Loucy (cell line): ENCODE results near the gene PHF10.

Experiments
- H2AFZ ChIP-seq: fragments of 200-600 bp; sonication (generic); 2 replicates; pipeline ENCODE4 v1.6.0; 2016; ENCODE audit warnings: antibody characterized with exemption, mild to moderate bottlenecking, low read length, moderate library complexity
- H3F3A ChIP-seq: fragments of 200-600 bp; 2 replicates; pipeline ENCODE4 v1.6.0; 2016; ENCODE audit warnings: antibody characterized with exemption, low read depth, mild to moderate bottlenecking
- H3K27me3 ChIP-seq: fragments of 200-600 bp; sonication (generic); 2 replicates; pipeline ENCODE4 v1.6.1; 2014; ENCODE audit warnings: low read length, mild to moderate bottlenecking; ENCODE audit not compliant: insufficient read depth, poor library complexity, severe bottlenecking
- H3K36me3 ChIP-seq: fragments of 200-600 bp; sonication (generic); 2 replicates; pipeline ENCODE4 v1.6.1; 2016; ENCODE audit warnings: low read length; ENCODE audit not compliant: insufficient read depth
- H3K4me1 ChIP-seq: fragments of 200-600 bp; sonication (generic); 2 replicates; pipeline ENCODE4 v1.5.1; 2014; ENCODE audit warnings: low read length, mild to moderate bottlenecking; ENCODE audit not compliant: insufficient read depth, poor library complexity, severe bottlenecking
- H3K4me2 ChIP-seq: fragments of 200-600 bp; sonication (generic); 2 replicates; pipeline ENCODE4 v1.6.0; 2014; ENCODE audit warnings: antibody characterized with exemption, low read length, low read depth, mild to moderate bottlenecking; ENCODE audit not compliant: poor library complexity, severe bottlenecking
- H3K4me3 ChIP-seq: fragments of 200-600 bp; sonication (generic); 2 replicates; pipeline ENCODE4 v1.5.1; 2014; ENCODE audit warnings: low read length, mild to moderate bottlenecking, mixed read lengths; ENCODE audit not compliant: poor library complexity, severe bottlenecking
- H3K79me2 ChIP-seq: fragments of 200-600 bp; sonication (generic); 2 replicates; pipeline ENCODE4 v1.6.1; 2014; ENCODE audit warnings: low read length; ENCODE audit not compliant: insufficient read depth
- H3K9ac ChIP-seq: fragments of 200-600 bp; sonication (generic); 2 replicates; pipeline ENCODE4 v1.6.0; 2014; ENCODE audit warnings: mild to moderate bottlenecking, low read depth, low read length, moderate library complexity; ENCODE audit not compliant: poor library complexity, severe bottlenecking
- H3K9me2 ChIP-seq: fragments of 200-600 bp; sonication (generic); replicated peaks from 2 replicates; pipeline ENCODE4 v1.6.1; 2016; ENCODE audit warnings: low read depth, low read length, mixed read lengths
- H3K9me3 ChIP-seq: fragments of 200-600 bp; sonication (generic); 2 replicates; pipeline ENCODE4 v1.6.1; 2014; ENCODE audit warnings: mild to moderate bottlenecking, antibody characterized with exemption, low read length, low read depth; ENCODE audit not compliant: insufficient read depth
- H4K20me1 ChIP-seq: fragments of 200-600 bp; sonication (generic); 2 replicates; pipeline ENCODE4 v1.6.0; 2014; ENCODE audit warnings: antibody characterized with exemption, low read length, mild to moderate bottlenecking; ENCODE audit not compliant: insufficient read depth, poor library complexity, severe bottlenecking
- CTCF ChIP-seq: fragments of 200-600 bp; sonication (generic); conservative IDR thresholded peaks from 2 replicates; pipeline ENCODE4 v1.5.1; 2014; ENCODE audit warnings: mild to moderate bottlenecking, antibody characterized with exemption, low read length
- EZH2phosphoT487 ChIP-seq: fragments of 200-600 bp; IDR thresholded peaks from 2 replicates; pipeline ENCODE4 v1.6.1; 2018; ENCODE audit warnings: antibody characterized with exemption, mild to moderate bottlenecking, moderate library complexity, borderline replicate concordance

PHF10 gene

GRCh38 chr6:169667716-169668115 lies 56.6 kb downstream of the PHF10 start:
- Histone ChIP-seq H3K27me3 (no peaks in the 10 kb centered on the region), H3K4me2 (no peak overlapping the region), H3K36me3 (no peaks in the 10 kb centered on the region), H2AFZ (no peak overlapping the region), H3K4me3 (no peak overlapping the region), H3K9me3 (no peaks in the 10 kb centered on the region), H3K4me1 (peaks cover 4% of the 10 kb centered on the region), H3F3A (no peaks in the 10 kb centered on the region), H3K9me2 (no peaks in the 10 kb centered on the region), H3K79me2 (no peaks in the 10 kb centered on the region), H4K20me1 (no peaks in the 10 kb centered on the region), H3K9ac (no peak overlapping the region)
- TF ChIP-seq EZH2phosphoT487 (no peak), CTCF (no peak)

- Histone ChIP-seq H3K4me2 (no peak overlapping the region), H3F3A (no peaks in the 10 kb centered on the region), H3K4me3 (no peak overlapping the region), H3K9me3 (no peaks in the 10 kb centered on the region), H4K20me1 (no peaks in the 10 kb centered on the region), H3K9ac (no peak overlapping the region), H3K79me2 (no peaks in the 10 kb centered on the region), H3K27me3 (no peaks in the 10 kb centered on the region), H2AFZ (no peak overlapping the region), H3K4me1 (peaks cover 4% of the 10 kb centered on the region), H3K9me2 (no peaks in the 10 kb centered on the region), H3K36me3 (no peaks in the 10 kb centered on the region)
- TF ChIP-seq EZH2phosphoT487: no peak
- TF ChIP-seq CTCF: no peak
Measured at GRCh38 chr6:169666441-169666840, 57.9 kb downstream of the PHF10 start.

GRCh38 chr6:169665289-169665688 lies 59.0 kb downstream of the PHF10 start:
- no peaks in the 10 kb centered on the region for H3K79me2 ChIP-seq
- H3K36me3 ChIP-seq: no peaks in the 10 kb centered on the region
- no peak overlapping the region for H3K4me2 ChIP-seq
- no peaks in the 10 kb centered on the region for H3K9me3 ChIP-seq
- H3K27me3 ChIP-seq: no peaks in the 10 kb centered on the region
- no peak overlapping the region for H2AFZ ChIP-seq
- no peaks in the 10 kb centered on the region for H3F3A ChIP-seq
- TF ChIP-seq CTCF (no peak), EZH2phosphoT487 (no peak)
- peaks cover 4% of the 10 kb centered on the region for H3K4me1 ChIP-seq
- no peak overlapping the region for H3K9ac ChIP-seq
- H4K20me1 ChIP-seq: no peaks in the 10 kb centered on the region
- no peaks in the 10 kb centered on the region for H3K9me2 ChIP-seq
- H3K4me3 ChIP-seq: no peak overlapping the region
